NCI-H187 treated with DMSO at 0.1 percent for 48 hours (cell line): ENCODE results near the gene OPTN.
"Not testable (repeated sequence)": the region's sequence is repeated elsewhere in the genome, so short reads cannot be mapped to it uniquely, and the experiment has no call there.

Experiments used
- DNase-seq: peaks from one replicate; lab custom pipeline; 2025; lab: John Stamatoyannopoulos, UW

Gene OPTN

DNA sequence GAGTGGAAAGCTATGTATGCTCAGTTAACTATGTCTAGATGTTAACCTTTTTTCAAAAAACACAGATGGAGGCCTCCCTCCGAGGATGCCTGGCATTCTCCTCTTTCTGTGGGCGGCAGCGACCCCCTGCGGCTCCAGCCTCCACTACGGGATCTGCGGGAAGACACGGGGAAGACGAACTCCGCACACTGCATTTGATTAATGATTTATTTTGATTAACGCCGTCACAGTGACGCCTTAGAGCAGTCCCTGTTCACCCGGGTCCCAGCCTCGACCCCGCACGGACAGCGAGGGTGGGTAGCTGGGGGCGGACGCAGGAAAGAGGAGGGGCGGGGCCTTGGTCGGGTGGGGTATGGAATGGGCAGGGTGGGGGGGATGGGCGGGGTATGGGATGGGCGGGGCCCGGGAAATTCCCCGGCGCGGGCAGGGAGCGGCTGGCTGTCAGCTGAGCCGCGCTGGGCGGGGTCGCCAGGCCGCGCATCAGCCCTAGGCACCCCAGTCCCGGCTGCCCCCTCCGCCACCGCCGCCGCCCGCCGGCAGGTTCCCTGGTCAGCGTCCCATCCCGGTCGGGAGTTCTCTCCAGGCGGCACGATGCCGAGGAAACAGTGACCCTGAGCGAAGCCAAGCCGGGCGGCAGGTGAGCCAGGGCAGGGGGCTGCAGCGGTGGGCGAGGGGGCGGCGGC, at the start of gene OPTN:
Gene OPTN, plus strand, starts transcription at position 498 of the 683 bp plus-strand sequence. CDS start 8,960 bp downstream, outside the sequence.
- no peak for DNase-seq

DNA sequence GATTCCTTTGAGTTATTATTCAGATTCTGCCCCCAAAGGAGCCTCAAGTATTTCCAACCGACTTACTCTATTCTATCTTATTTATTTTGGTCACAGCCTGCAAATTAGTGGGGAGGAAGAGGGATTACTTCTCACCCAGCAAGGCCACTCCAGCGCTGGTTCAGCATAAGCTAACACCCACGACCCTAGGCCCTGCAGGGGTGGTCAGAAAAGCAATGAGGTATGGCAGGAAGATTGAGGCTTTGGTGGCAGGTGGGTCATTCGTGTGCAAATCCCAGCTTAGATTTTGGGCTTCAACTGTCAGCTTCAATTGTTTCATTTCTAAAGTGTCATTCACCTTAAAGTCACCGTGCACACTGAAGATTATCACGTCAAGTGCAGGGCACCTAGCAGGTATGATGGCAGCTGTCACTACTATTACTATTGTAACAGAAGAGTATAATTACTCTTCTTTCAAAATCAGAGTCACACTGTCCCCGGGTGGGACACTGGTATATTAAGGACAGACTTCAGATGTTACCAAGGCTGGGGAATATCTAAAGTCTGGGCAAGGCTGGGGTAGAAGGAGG, 48.8 kb upstream of the OPTN start:
- DNase-seq = no peak

DNA sequence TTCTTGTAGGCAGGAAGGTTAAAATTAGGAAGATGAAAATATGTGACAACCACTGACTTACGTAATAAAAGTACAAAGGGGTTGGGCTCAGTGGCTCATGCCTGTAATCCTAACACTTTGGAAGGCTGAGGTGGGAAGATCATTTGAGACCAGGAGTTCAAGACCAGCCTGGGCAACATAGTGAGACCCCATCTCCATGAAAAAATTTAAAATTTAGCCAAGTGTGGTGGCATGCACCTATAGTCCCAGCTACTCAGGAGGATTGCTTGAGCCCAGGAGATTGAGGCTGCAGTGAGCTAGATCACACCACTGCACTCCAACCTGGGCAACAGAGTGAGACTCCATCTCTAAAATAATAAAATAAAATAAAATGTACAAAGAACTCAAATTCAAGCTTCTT, 46.8 kb upstream of the OPTN start:
- not testable (repeated sequence) for DNase-seq

DNA sequence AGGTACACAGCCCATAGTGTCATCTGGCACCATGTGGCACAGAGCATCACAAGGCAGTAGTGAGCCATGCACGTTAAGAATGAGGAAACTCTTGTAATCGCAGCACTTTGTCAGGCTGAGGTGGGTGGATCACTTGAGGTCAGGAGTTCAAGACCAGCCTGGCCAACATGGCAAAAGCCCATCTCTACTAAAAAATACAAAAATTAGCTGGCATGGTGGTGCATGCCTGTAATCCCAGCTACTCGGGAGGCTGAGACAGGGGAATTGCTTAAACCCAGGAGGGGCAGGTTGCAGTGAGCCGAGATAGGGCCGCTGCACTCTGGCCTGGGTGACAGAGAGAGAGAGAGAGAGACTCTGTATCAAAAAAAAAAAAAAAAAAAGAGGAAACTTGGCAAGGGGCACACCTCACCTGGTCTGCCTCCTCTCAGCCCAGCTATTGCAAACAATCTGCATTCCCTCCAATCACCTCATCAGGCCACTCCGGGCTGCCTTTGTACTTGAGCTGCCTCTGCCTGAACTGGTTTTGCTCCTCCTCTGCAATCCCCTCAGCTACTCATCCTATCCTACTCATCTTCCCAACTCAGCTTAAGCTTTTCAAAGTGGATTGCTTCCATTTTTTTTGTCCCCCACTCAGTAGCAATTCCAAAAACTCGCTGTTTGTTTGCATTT, 46.0 kb upstream of the OPTN start:
- no peak for DNase-seq

DNA sequence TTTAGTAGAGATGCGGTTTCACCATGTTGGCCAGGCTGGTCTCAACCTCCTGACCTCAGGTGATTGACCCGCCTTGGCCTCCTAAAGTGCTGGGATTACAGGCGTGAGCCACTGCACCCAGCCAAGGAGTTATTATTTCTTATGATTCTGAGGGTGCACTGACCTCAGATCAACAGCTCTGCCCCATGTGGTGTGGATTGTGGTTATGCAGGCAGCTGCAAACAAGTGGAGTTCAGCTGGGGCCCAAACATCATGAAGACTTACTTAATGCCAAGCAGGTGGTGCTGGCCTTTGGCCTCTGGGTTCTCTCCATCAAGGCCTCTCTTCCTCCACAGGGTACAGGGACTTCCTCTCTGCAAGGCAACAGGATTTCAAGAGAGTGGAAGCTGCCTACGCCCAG, 45.1 kb upstream of the OPTN start:
- DNase-seq = no peak

DNA sequence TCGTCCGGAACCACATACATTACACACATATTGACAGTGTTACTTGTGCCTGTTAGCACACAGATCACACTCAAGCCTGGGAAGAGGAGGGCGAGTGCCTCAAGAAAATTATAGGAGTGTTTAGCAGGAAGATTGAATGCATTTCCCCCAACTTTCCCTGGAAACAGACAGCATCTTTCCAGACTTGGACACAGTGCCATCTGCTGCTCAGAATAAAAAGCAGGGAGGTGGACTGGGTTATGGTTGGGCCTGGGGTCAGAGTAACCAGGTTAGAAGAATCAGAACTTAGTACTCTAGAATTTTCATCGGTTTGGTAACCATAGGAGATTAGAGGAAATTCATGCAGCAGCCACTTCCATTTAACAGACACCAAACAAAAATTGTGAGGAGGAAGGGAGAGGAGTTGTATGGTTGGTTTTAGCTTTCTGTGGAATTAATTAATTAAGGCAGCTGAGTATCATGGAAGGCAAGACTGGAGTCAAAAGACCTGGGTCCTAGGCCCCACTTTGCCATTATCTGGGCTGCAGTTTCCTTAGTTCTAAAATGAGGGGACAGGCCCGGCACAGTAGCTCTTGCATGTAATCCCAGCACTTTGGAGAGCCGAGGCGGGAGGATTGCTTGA, 43.4 kb upstream of the OPTN start:
- DNase-seq = no peak

DNA sequence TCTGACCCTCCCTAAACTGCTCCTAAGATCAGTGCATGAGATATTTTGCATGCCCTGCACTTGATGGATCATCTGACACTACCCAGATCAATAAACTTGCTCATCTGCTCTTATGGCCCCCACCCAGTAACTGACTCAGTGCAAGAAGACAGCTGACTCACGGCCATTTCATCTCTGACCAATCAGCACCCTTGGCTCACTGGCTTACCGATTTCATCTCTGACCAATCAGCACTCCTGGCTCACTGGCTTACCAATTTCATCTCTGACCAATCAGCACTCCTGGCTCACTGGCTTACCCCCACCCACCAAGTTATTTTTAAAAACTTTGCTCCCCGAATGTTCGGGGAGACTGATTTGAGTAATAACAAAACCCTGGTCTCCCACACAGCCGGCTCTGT, 37.2 kb upstream of the OPTN start:
- DNase-seq = no peak

DNA sequence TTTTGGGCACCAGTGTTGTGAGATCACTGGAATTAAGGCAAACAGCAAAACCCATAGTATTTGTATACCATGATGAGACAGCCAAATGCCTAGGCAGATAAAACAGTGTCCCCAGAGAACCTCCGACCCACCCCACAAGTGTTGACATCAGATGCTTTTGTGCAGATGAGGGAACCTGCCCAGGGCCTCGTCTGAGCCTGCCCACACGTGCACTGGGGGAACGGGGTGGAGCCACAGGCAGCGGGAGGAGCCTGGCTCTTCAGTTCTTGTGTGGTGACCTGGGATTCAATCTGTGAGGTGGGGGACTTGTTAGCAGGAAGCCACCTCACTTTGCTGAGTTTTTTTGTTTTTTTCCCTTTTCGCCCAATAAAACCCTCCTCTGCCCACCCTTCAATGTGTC, 33.4 kb upstream of the OPTN start:
- no peak for DNase-seq

DNA sequence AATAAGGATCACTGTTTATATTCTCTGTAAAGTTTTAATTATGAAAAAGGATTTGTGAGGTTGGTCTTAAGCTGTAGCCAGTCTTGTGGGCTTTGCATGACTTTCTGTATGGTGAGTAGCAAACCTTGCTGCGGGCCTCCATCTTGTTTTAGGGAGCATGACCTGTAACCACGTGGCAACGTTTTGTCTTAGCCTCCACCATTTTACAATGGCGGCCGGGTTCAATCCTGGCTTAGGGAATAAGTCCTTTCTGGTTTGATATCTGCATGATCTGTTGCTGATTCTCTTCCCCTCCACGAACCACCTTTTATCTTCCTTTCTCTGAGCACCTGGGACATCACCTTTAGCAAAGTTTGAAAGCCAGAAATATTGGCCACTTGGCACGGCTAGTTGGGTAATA, 32.5 kb upstream of the OPTN start:
- DNase-seq = no peak

DNA sequence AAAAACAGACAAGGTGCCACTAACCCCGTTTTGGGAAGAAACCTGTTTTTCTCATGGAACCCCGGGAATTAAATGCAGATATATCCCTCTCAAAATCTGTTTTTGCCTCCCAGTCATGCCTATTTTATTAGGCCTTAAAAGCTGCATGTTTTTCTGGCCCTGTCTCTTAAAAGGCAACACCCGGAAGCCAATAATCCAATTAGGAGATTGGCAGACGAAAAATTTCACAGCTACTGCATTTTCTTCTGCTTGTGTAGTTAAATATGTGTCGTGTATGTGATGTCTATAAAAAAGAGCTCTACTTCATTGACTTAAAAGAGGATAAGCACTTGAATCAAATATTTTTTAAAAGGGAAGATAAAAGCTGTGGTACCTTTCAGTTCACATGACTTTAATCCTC, 31.9 kb upstream of the OPTN start:
- no peak for DNase-seq

DNA sequence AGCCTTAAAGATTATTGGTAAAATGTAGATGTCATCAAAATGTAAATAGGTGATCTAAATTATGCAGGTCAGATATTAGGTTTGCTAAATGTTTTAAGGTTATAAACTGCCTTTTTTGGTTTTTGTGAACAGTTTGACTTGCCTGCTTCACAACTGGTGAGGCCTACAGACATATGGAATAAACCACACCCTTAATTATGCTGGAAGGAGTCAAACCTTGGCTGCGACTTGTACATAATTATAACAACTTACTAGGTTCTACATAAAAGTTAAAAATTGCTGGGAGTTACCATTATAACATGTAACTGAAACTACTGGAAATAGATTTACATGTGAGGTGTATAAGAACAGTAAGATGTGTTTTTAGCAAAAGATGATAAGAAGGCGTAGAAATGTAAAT, 31.5 kb upstream of the OPTN start:
- DNase-seq = no peak

DNA sequence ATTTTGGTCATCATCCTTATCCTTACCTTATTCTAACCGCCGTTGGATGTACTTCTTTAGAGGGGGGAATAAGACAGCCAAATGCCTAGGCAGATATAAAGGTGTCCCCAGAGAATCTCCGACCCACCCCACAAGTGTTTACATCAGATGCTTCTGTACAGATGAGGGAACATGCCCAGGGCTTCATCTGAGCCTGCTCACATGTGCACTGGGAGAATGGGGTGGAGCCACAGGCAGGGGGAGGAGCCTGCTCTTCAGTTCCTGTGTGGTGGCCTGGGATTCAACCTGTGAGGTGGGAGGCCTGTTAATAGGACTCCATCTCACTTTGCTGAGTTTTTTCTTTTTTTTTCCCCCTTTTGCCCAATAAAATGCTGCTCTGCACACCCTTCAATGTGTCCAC, 27.6 kb upstream of the OPTN start:
- DNase-seq = no peak

DNA sequence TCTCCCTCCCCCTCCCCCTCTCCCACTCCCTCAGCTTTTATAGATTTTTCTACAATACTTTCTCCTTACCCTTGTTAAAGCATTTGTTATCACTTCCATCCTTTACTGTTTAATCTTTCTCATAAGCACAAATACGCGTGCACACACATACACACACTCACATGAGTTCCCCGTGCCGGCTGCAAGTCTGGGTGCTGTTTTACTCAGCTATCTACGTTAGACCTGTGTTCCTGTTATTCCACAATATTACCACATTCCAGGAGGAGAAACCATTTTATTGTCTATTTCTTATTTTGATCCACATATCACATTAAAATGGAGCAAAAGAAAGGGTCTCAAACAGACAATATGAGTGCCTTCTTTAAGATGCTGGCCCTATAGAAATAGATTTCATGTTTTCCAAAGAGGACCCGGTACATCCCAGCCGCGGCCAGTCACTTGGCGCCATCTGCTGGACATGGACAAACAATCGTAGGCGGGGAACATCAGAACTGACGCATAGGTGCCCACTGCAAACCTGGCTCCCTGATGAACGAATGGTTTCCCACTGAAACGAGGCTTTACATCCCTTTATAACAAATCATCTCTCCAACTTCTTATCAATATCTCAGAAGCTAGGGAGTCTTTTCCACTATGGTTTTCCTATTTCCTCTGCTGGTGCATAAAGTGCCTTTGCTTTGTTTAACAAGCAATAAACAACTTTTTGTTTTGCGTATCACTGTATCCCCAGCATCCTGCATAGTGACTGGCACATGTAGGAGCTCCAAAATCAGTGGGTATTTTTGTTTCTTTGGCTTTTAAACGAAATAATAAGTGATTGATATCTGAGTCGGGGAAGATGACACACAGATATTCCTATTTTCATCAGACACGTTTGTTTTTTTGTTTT, 25.2 kb upstream of the OPTN start:
- no peak for DNase-seq

DNA sequence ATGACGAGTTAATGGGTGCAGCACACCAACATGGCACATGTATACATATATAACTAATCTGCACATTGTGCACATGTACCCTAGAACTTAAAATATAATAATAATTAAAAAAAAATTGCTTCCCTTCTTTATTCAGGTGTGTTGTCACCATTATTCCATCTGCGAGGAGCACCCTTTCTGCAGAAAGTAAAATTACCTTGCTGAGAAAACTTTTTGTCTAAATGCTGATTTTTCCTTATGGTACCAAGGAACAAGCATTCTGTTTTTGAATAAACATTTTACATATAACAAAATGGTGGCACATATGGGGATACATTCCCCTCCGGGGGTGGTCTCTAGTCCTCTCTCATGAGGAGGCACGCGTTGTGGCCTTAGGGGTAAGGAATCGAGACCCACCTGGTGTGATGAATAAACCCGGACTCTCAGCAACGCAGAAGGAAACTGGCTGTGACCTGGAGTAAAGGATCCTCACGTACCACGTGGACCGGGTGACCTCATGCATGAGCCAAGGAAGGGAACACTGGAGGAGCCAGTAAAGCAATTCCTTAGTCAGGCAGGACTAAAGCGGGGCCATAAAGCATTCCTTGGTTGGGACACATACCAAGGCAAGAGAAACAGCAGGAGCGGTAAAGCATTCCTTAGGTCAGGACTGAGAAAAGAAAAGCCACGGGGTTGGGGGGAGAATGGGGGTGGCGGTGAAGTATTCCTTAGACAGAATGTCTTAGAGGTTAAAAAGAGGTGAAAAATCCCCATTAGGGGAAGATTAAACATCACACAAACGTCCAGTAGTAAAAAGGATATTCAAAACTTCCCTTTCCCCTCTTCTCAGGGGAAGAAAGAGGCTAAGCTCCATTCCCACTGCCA, 20.8 kb upstream of the OPTN start:
- DNase-seq = no peak

DNA sequence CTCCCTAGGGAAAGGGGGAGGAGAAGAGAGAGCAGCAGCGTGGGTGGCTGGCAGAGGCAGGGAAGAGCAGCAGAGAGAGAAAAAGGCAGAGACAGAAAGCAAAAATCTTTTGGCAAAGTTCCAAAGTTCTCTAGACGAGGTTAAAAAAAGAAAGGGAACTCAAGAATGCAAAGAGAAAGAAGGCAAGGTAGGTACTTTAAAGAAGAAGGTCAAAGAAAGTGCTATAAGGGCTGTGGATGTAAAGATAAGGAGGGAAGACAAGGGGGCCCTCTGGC, 20.2 kb upstream of the OPTN start:
- DNase-seq = no peak

DNA sequence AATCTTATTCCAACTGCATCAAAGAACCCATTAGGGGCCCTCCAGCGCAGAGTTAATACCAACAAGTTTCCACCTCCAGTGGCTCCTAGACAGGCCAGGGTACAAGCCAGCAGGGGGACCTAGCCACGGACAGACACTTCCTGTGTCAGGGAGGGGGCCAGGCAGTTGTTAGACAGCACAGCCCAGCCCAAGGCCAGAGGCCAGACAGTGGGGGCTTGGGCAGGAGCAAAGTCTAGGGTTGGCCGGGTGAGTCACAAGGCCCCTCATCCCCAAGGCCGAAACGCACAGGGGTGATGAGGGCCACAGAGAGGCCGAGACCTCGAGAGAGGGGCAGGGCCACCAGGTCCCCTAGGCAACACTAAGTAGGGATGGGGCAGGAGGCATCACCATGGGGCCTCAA, 19.3 kb upstream of the OPTN start:
- DNase-seq = no peak

DNA sequence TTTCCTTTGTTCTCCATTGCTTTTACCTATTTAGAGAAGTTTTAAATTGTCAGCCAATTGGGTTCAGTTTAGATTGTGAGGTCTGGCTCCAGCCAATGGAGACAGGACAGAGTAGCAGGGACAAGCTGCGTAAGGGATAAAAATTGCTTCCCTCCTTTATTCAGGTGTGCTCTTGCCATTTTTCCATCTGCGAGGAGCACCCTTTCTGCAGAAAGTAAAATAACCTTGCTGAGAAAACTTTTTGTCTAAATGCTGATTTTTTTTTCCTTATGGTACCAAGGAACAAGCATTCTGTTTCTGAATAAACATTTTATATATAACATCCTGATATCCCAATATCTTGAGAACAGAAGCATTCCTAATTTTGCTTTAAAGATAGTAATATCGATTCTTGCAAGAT, 16.3 kb upstream of the OPTN start:
- not testable (repeated sequence) for DNase-seq

DNA sequence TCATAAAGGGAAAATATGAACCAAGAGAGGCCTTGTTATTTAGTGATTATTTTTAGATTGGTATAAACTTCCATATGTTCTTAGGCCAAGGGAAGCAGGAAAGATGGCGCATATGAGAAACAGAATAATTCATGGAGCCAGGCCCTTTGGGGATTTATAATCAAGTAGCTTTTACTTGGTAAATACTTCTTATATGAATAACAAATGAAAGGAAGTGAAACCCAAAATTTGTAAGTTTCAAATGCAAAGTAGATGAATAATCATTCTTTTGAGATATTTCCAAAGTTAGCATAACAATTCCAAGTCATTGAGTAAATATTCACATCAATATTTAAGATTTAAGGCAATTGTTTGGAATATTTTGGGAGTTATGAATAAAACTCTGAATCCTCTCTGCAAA, 13.9 kb upstream of the OPTN start:
- DNase-seq = no peak

DNA sequence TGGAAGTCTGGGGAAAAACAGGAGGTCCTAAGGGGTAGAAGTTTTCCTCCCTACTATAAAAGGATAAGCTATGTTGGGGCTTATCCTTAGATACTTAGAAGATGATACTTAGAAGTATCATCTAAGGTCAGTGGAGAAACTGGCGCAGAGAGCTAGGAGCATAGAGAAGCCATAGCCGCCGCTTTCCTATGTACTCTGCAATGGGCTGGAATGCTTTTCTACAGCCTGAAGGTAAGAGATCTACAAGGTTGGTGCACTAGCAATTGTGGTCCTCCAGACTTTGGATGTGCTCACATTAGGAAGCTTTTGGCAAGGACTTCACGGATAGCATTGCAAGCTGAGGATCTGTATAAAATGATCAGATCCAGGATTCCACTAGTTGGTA, 12.4 kb upstream of the OPTN start:
- no peak for DNase-seq

DNA sequence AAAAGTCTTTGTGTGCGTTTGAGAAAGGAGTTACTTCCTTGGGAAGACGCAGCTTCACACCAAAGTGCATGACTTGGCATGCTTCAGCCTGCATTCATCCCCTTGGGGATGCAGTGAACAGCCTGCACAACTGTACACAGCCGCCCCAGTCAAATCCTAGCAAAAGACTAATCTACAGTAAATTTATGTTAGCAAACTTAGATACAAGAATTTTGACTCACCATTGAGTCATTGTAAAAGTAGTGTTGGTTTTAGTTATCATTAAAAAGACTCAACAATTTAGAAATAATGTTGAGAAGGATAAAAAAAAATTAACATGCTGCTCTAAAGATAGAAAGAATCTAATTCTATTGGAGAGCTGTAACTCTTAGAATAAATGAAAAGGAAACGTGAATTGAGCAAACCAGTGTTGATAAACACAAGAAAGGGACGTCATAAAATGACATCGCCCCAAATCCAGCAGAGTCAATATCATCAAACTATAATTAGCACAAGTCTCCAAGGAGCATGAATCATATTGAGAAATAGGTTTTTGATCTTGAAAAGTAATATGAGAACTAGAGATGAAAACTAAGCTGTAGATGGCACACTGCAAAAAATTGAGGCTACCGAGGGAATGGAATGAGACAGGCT, 11.9 kb upstream of the OPTN start:
- no peak for DNase-seq

DNA sequence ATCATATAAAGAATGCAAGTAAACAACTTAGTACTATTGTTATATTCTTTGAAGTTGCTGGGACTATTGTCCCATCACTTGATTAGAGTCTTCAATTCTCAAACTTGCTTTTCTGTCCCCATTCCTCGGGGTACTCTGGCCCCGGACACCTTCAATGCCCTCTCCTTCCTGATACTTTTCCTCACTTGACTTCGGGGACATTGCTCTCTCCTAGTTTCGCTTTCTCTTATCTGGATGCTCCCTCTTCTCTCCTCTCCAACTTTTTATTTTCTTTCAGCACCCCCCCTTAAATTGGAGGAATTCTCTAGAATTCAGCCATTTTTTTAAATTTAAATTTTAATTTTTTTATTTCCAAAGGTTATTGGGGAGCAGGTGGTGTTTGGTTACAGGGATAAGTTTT, 10.6 kb upstream of the OPTN start:
- DNase-seq = no peak
